GM12801 (cell line): Measurements from ENCODE around the gene SLC41A2.

Experiments used
- TF ChIP-seq, protein P1 (sequence below): IDR thresholded peaks from one replicate; pipeline ENCODE4 v1.5.1; 2011; ENCODE audit warnings: control low read depth; ENCODE audit not compliant: insufficient read length; ENCODE audit errors: extremely low read depth

SLC41A2 gene

DNA sequence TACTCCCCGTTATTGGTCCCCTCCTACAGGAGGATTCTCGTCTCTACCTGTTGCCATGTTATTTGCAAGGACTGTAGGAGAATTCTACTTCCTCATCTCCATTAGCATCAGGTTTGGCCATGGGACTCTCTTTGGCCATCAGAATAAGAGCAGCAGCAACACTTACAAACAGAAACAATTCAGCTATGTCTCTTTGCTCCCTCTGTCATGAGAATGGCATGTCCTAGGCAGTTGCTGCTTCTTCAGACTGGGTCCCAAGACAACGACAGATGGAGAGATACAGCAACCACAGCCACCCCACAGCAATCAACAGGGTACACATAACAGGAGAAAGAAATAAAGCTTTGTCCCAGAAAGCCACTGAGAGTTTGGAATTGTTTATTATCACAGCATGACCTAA, 19.7 kb downstream of the SLC41A2 start:
- TF ChIP-seq, protein P1, sequence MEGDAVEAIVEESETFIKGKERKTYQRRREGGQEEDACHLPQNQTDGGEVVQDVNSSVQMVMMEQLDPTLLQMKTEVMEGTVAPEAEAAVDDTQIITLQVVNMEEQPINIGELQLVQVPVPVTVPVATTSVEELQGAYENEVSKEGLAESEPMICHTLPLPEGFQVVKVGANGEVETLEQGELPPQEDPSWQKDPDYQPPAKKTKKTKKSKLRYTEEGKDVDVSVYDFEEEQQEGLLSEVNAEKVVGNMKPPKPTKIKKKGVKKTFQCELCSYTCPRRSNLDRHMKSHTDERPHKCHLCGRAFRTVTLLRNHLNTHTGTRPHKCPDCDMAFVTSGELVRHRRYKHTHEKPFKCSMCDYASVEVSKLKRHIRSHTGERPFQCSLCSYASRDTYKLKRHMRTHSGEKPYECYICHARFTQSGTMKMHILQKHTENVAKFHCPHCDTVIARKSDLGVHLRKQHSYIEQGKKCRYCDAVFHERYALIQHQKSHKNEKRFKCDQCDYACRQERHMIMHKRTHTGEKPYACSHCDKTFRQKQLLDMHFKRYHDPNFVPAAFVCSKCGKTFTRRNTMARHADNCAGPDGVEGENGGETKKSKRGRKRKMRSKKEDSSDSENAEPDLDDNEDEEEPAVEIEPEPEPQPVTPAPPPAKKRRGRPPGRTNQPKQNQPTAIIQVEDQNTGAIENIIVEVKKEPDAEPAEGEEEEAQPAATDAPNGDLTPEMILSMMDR = no peak

DNA sequence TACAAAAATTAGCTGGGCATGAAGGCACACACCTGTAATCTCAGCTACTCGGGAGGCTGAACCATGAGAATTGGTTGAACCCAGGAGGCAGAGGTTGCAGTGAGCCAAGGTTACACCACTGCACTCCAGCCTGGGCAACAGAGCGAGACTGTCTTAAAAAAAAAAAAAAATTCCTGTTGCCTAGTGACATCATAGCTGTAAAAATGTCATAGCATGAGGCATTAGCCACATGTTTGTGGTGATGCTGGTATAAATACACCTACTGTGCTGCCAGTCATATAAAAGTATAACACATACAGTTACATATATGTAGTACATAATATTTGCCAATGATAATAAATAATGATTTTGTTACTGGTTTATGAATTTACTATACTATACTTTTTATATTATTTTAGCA, 22.2 kb downstream of the SLC41A2 start:
- TF ChIP-seq, protein P1 = no peak

DNA sequence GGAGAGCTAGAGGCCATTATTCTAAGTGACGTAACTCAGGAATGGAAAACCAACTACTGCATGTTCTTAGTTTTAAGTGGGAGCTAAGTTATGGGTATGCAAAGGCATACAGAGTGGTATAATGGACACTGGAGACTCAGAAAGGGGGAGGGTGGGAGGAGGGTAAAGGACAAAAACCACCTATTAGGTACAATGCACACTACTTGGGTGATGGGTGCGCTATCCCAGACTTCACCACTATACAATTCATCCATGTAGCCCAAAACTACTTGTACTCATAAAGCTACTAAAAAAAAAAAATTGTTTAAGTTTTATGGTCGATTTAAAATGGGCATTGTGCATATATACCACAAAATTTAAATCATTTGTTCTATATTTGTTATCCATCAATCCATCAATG, 24.3 kb downstream of the SLC41A2 start:
- TF ChIP-seq, protein P1 = no peak

DNA sequence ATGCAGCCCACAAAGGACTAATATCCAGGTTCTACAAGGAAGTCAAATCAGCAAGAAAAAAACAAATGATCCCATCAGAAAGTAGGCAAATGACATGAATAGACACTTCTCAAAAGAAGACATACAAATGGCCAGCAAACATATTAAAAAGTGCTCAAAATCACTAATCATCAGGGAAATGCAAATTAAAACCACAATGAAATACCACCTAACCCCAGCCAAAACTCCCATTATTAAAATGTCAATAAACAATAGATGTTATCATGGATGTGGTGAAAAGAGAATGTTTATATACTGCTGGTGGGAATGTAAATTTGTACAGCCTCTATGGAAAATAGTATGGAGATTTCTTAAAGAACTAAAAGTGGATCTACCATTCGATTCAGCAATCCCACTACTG, 25.0 kb downstream of the SLC41A2 start:
- TF ChIP-seq, protein P1 = no peak

DNA sequence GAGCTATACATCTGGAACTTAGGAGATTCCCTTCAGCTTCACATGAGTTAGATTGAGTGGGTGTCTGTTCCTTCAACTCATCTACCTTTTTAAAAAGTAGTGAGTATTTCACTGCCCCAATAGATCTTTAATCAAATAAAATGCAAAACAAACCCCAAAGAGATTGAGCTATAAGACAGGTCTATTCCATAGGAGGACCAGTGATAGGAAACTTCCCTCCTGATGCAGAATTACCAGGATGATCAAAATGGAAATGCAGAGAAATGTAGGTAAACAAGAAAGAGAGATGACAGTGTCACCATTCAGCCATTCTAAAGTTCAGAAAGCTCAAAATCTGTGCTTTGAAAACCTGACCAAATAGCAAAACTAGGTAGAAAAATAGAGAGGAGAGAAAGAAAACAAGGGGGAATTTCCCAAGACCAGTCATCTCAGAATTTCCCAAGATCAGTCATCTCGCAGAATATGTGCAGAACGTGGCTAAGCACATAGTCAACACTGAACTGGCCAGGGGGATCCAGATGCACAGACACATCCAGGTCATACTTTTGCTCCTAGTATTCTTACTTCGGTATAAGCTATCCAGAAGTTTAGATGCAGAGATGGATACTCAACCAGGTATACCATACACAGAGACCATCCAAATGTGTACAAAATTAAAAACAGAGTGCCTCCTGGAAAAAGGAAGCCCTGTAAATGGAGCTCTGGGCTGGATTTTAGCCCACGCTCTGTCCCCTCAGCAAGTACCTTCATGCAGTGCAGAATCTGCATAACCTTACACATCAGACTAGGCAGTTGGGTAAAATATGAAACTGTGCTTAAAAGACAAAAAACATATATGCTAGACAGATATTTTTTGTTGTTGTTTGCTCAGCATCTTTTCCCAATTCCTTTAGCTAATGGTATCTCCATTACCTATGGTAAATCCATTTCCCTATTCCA, 27.4 kb downstream of the SLC41A2 start:
- TF ChIP-seq, protein P1 = no peak

DNA sequence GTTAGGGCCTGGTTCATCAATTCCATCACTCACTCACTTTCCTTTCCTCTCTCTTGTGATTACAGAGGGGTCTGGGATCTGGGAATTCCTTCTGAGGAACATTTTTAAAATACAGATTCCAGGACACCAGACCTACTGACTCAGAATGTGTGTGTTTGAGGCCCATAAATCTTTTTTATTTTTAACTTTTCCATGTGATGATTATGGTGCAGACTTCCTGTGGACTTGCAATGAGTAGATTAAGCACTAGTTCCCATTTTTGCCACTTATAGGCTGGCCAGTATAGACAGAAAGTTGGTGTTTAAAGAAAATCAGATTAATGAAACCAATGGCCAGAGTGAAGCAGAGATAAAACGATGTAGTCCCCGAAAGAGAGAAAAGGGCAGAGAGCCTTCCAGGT, 28.1 kb downstream of the SLC41A2 start:
- TF ChIP-seq, protein P1 = no peak

DNA sequence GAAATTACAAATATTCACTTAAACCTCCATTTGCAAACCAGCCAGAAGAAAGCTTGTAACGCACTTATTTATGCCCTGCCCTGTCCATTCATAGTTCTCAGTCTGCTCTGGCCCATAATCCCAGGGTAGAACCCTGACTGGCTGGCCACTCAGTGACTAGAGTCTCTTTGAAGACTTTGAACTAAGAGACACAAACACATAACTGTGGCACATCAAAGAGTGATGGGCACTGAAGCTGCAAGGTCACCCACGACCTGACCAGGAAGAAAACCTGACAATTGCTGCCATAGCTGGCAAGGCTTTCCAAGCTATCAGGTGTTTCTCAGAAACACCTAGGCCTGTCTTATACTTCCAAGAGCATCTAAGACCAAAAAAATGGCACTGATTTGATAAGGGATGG, 28.7 kb downstream of the SLC41A2 start:
- TF ChIP-seq, protein P1 = no peak
